GM10847 (cell line): ENCODE measurements around the gene RPSA.

ENCODE experiments used
- POLR2A ChIP-seq: IDR thresholded peaks from 2 replicates; pipeline ENCODE4 v1.6.1; 2011; ENCODE audit not compliant: insufficient read length; ENCODE audit errors: extremely low read depth

RPSA gene

DNA sequence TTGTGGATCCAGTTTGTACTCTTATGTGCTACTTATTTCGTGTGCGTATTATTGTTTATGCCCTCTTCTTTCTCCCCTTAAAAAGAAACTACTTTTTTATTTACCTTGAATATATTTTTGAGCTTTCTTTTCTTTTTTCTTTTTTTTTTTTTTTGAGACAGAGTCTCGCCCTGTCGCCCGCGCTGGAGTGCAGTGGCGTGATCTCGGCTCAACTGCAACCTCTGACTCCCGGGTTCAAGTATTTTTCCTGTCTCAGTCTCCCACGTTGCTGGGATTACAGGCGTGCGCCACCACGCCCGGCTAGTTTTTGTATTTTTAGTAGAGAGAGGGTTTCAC, 21.9 kb upstream of the RPSA start:
- TF ChIP-seq POLR2A: no peak

DNA sequence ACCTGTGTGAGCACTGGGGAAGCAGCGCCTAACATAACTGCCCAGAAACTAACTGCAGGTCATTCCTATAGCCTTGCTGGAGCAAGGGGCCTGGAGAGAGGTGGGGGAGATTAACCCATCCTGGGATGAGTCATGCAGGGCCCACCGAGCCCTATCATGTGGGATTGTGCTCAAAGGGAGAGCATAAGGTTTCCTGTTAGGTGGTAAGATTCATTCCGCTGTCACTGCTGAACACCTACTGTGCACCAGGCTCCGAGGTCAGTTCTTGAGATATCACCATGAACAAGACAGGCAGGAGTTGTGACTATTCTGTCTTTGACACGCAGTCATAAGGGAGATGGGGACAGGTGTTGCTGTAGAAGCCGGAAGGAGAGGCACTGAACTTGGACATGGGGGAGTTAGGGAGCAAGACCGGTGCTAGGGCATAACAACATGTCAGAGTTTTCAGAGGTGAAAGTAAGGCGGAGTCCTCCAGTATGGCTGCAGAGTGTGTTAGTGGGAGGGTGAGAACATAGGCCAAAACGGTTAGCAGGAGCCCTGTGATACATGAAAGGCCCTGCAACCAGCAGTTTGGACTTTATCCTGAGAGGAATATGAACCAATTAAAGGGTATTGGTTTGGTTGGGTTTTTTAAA, 20.9 kb upstream of the RPSA start:
- no peak for TF ChIP-seq POLR2A

DNA sequence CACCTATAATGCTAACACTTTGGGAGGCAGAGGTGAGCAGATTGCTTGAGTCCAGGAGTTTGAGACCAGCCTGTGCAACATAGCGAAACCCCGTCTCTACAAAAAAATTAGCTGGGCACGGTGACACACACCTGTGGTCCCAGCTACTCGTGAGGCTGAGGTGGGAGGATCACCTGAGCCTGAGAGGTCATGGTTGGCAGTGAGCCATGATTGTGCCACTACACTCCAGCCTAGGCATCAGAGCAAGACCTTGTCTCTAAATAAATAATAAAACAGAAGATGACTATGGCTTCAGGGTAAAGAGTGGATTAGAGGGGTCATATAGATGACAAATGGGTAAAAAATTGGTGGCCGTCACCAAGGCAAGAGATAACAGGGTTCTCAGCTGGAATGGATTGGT, 20.2 kb upstream of the RPSA start:
- no peak for TF ChIP-seq POLR2A

DNA sequence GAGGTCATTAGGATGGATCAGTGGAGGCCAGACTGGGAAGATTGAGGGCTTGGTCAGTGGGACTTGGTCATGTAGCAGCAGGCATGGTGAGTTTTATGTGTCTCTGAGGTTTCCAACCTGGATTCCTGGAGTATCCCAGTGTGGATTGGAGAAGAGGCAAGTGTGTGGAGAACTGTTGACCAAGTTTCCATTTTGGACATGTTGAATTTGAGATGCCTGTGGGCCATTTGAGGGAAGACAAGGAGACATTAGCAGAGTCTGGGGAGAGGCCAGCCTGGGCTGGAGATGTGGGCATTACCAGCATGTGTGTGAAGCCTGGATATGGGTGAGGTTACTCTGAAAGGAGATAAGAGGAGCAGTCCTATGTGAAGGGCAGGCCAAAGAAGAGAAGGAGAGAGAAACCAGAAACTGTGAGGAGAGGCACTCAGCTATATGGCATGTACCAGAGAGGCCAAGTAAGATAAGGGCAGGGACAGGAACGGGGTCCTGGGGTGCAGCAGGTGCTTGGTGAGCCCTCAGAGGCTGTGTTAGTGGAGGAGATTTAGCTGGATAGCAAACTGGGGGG, 19.0 kb upstream of the RPSA start:
- TF ChIP-seq POLR2A: no peak

DNA sequence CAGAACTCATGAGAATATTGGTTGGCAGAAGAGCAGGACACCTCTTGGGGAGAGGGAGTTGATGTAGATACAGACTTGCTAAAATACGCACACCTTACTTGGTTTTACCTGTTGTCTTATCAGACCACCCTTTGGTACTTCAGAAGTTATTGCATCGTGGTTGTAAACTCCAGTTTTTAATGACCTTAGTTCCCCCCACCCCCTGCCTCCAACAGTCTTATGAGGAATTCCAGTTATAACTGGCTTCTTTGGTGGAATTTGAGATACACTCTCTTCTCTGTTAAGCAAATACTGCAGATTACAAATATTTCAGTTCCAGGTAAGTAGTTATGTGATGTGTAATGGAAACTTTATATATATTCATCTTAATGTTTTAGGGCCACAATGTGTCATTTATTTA, 18.4 kb upstream of the RPSA start:
- no peak for TF ChIP-seq POLR2A

DNA sequence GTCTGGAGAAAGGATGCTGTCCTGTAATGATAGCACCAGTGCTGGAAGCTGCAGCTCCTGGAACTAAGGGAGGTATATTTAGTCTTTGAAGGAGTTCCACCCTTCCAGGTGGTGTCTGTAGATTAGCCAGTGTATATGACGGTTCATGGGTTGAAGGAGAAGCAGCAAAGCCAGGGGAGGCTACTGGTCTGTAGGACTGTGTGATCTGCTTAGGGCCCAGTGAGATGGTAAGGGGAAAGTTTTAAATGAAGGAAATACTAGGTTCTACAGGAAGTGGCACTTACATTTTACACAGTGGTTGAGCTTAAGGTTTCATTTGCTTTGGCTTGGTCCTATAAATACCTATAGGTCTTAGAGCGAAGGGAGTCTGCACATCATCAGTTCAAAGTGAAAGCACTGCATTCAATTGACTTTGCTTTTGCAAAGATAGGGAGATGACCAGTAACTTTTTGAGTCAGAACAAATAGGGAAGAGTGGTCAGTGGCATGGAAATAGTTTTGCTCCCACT, 17.7 kb upstream of the RPSA start:
- TF ChIP-seq POLR2A: no peak

DNA sequence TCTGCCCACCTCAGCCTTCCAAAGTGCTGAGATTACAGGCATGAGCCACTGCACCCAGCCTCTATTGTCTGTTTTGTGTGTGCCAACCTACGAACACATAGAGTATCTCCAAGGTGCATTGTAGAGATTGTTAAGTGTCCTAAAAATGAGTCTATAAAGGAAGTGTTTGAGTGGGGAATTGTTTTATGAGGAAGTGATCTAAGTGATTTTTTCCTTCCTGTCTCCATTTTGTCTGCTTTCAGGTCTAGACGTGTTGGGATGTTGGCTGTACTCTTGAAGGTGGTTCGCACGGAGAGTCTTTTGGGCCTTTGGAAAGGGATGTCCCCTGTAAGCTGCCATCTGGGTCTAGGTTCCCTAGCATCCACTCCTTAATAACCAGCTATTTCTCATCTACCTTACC, 16.3 kb upstream of the RPSA start:
- no peak for TF ChIP-seq POLR2A

DNA sequence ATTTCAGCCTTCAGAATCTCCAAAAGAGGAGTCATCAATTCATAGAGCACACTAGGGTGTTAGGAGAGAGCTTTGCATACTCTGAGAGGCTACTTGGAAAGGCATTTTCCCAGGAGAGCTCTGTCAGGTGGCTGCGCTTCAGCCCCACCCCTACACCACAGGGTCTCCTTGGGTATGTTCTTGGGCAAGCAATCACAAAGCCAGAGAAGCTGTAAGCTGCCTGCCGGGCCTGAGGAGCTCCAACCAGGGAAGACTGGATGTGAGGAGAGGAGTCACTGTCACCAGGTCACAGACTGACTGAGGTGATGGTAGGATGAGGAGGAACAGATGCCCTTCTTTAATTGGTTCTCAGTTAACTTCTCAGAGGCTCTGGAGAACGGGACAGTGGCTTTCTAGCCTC, 9.8 kb upstream of the RPSA start:
- TF ChIP-seq POLR2A: no peak

DNA sequence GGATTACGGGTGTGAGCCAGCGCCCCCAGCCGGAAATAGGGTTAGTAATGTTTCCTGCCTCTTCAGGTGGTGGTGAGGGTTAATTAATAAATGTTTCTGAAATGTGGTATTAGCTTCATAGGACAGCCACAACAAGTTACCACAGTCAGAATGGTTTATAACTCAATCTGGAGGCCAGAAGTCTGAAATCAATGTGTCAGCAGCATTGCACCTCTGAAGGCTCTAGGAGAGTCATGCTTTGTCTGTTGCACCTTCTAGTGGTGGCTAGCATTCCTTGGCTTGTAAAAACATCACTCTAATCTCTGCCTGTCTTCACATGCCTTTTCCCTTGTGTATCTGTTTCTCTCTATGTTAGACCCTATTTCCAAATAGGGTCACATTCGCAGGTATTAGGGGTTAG, 7.8 kb upstream of the RPSA start:
- TF ChIP-seq POLR2A: no peak

DNA sequence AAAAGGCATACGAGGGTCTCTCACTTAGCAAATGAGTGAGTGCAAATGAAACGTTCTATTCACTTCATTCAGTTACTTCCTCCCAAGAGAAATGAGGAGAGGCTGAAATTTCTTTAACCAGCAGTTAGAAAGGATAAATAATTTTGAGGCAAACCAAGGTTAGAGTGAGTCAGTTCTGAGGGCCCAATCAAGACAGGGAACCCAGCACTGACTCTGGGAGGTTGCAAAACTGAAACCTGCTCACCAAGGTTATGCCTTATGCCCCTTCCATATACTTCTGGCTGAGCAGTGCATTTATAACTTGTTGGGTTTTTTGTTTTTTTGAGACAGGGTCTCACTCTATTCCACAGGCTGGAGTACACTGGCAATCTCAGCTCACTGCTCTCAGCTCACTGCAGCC, 4.5 kb upstream of the RPSA start:
- no peak for TF ChIP-seq POLR2A

DNA sequence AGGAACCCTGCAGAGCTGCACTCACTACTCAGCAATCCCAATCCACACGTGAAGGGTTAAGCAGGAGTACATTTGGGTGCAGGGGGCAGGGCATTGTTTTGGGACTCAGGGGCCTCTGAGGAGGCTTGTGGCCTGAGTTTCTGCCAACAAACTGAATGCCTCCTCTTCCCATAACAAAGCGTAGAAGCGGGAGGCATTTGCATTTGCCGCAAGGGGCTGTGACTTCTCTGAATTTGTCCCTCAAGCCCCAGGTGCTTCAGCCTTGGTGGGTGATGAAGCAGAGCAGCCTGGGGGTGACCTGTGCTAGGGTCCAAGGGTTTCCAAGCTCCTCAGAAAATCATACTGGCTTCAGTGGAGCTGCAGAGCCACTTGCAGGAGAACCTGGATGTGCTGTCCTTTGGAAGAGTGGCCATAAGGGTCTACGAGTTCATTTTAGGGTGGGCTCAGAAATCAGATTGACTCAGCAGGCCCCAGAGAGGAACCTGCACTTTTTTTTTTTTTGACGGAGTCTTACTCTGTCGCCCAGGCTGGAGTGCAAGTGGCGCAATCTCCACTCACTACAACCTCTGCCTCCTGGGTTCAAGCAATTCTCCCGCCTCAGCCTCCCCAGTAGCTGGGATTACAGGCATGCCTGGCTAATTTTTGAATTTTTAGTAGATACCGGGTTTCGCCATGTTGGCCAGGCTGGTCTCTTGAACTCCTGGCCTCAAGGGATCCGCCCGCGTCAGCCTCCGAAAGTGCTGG, 1.4 kb upstream of the RPSA start:
- TF ChIP-seq POLR2A: no peak

DNA sequence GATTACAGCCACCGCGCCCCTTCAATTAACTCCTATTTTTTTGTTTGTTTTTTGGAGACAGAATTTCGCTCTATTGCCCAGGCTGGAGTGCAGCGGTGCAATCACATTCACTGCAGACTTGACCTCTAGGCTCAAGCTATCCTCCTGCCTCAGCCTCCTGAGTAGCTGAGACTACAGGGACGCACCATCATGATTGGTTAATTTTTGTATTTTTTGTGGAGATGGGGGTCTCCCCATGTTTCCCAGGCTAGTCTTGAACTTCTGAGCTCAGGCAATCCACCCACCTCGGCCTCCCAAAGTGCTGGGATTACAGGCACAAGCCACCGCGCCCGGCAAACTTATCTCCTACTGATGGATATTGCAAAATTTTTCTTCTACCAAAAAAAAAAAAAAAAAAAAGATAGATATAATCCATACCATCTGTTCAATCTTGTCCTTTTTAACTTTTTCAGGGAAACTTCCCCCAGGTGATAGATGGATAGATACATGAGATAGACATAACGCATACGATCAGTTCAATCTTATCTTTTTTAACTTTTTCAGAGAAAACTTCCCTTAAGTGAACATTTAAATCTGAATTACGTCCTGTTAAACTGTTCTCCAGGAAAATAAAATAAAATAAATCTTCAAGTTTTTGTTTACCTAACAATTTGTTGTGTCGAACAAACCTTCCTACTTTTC, 693 bp upstream of the RPSA start:
- TF ChIP-seq POLR2A: no peak

DNA sequence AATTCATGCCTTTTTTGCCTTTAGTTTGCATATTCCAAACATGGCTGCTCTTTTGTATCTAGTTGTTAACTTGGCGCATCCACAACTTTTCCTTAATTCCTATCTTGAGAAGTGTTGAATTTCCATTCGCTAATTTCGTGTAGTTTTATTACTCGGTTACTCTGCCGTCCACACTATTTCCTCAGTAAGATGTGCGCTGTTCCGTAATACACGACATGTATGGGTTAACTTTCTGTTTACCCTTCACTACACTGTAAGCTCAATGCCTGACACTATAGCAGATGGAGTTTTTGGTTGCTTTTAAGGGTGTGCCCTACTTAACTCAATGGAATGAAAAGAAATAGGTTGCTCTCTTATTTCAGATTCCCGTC, 724 bp downstream of the RPSA start:
- TF ChIP-seq POLR2A: no peak

DNA sequence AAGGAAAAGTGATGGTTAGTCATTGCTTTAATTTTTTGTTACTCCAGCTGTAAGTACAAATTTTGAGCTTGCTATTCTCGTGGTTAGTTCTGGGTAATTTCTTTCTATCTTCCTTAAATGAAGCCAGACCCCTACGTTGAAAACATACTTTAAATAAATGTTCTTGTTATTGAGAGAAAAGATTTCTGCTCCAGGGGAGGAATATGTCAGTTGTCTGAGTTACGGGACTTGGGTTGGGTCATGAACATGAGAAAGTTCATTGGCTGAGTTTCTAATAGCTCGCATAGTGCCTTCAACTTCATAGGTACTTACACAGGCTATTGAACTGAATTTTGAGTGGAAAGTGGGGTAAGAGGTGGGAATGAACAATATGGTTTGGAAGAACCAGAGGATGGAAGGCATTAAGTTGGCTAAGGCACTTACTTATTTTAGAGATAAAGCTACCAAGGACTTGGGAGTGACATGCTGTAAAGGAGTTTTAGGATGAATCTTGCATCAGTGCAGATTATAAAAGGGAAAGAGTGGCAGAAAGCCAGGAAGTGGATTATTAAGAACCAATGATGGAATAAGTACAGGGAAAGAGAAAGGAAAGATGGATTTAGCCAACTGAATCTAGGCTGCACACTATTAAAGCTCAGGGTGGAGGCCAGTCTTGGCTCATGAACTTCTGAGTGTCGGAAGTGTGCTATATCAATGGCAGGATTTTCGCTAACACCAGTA, 1.4 kb downstream of the RPSA start:
- TF ChIP-seq POLR2A: no peak
